ENCODE data around the gene CDKAL1. TPM values are rescaled to one million over a fixed set of nuclear protein-coding genes. Genes with fewer than 3 reads are reported as not detected.

CDKAL1 gene
- total and polyA plus RNA-seq, 10 of the 15 experiments (the other 5 are each of a cell fraction or from before 2014, with no cell fraction given), result 10.7 to 26.9 (median 17.3) TPM

DNA sequence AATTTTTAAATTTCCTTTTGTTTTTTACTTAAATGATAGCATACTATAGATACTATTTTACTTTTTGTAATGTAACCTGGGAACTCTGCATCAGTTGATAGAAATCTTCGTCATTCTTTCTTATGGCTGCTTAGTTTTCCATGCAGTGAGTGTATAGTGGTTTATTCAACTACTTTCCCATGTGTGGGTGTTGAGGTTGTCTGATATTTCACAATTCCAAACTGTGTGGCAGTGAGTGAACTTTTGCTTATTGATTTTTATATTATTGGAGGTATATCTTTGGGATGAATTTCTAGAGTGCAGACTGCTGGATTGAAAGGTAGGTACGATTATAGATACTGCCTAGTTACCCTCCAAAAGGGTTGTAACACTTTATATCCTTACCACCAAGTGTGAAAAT is 136.5 kb downstream of the CDKAL1 start (continued):
- TF ChIP-seq, protein P1, sequence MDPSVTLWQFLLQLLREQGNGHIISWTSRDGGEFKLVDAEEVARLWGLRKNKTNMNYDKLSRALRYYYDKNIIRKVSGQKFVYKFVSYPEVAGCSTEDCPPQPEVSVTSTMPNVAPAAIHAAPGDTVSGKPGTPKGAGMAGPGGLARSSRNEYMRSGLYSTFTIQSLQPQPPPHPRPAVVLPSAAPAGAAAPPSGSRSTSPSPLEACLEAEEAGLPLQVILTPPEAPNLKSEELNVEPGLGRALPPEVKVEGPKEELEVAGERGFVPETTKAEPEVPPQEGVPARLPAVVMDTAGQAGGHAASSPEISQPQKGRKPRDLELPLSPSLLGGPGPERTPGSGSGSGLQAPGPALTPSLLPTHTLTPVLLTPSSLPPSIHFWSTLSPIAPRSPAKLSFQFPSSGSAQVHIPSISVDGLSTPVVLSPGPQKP (IDR thresholded peaks at IDR 0.05; ENCODE audit: low read depth, low read length), result no peak
- TF ChIP-seq MEF2A (IDR thresholded peaks at IDR 0.05; ENCODE audit: insufficient read depth, low read depth, low read length) (no peak), EGR1 (IDR thresholded peaks at IDR 0.05; ENCODE audit: borderline replicate concordance in 1 of 2, low read depth in 2 of 2, low read length in 2 of 2) (no peak), WRNIP1 (IDR thresholded peaks at IDR 0.05; ENCODE audit: borderline replicate concordance, low read depth, low read length) (no peak), NR2F1 (conservative IDR thresholded peaks at IDR 0.05) (no peak), IRF4 (IDR thresholded peaks at IDR 0.05; ENCODE audit: low read depth, low read length) (no peak), KLF5 (IDR thresholded peaks at IDR 0.05; ENCODE audit: partially characterized antibody) (no peak), BACH1 (IDR thresholded peaks at IDR 0.05; ENCODE audit: borderline replicate concordance) (no peak)
- TF ChIP-seq, protein P2, sequence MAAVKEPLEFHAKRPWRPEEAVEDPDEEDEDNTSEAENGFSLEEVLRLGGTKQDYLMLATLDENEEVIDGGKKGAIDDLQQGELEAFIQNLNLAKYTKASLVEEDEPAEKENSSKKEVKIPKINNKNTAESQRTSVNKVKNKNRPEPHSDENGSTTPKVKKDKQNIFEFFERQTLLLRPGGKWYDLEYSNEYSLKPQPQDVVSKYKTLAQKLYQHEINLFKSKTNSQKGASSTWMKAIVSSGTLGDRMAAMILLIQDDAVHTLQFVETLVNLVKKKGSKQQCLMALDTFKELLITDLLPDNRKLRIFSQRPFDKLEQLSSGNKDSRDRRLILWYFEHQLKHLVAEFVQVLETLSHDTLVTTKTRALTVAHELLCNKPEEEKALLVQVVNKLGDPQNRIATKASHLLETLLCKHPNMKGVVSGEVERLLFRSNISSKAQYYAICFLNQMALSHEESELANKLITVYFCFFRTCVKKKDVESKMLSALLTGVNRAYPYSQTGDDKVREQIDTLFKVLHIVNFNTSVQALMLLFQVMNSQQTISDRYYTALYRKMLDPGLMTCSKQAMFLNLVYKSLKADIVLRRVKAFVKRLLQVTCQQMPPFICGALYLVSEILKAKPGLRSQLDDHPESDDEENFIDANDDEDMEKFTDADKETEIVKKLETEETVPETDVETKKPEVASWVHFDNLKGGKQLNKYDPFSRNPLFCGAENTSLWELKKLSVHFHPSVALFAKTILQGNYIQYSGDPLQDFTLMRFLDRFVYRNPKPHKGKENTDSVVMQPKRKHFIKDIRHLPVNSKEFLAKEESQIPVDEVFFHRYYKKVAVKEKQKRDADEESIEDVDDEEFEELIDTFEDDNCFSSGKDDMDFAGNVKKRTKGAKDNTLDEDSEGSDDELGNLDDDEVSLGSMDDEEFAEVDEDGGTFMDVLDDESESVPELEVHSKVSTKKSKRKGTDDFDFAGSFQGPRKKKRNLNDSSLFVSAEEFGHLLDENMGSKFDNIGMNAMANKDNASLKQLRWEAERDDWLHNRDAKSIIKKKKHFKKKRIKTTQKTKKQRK (IDR thresholded peaks at IDR 0.05; ENCODE audit: low read depth, low read length), result no peak
- TF ChIP-seq, protein P3, sequence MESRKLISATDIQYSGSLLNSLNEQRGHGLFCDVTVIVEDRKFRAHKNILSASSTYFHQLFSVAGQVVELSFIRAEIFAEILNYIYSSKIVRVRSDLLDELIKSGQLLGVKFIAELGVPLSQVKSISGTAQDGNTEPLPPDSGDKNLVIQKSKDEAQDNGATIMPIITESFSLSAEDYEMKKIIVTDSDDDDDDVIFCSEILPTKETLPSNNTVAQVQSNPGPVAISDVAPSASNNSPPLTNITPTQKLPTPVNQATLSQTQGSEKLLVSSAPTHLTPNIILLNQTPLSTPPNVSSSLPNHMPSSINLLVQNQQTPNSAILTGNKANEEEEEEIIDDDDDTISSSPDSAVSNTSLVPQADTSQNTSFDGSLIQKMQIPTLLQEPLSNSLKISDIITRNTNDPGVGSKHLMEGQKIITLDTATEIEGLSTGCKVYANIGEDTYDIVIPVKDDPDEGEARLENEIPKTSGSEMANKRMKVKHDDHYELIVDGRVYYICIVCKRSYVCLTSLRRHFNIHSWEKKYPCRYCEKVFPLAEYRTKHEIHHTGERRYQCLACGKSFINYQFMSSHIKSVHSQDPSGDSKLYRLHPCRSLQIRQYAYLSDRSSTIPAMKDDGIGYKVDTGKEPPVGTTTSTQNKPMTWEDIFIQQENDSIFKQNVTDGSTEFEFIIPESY (IDR thresholded peaks at IDR 0.05), result no peak
- TF ChIP-seq, protein P4, sequence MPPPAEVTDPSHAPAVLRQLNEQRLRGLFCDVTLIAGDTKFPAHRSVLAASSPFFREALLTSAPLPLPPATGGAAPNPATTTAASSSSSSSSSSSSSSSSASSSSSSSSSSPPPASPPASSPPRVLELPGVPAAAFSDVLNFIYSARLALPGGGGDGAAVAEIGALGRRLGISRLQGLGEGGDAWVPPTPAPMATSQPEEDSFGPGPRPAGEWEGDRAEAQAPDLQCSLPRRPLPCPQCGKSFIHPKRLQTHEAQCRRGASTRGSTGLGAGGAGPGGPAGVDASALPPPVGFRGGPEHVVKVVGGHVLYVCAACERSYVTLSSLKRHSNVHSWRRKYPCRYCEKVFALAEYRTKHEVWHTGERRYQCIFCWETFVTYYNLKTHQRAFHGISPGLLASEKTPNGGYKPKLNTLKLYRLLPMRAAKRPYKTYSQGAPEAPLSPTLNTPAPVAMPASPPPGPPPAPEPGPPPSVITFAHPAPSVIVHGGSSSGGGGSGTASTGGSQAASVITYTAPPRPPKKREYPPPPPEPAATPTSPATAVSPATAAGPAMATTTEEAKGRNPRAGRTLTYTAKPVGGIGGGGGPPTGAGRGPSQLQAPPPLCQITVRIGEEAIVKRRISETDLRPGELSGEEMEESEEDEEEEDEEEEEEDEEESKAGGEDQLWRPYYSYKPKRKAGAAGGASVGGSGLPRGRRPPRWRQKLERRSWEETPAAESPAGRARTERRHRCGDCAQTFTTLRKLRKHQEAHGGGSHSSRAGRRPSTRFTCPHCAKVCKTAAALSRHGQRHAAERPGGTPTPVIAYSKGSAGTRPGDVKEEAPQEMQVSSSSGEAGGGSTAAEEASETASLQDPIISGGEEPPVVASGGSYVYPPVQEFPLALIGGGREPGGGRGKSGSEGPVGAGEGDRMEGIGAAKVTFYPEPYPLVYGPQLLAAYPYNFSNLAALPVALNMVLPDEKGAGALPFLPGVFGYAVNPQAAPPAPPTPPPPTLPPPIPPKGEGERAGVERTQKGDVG (CRISPR knock-in tag; IDR thresholded peaks at IDR 0.05), result no peak
- TF ChIP-seq, protein P5, sequence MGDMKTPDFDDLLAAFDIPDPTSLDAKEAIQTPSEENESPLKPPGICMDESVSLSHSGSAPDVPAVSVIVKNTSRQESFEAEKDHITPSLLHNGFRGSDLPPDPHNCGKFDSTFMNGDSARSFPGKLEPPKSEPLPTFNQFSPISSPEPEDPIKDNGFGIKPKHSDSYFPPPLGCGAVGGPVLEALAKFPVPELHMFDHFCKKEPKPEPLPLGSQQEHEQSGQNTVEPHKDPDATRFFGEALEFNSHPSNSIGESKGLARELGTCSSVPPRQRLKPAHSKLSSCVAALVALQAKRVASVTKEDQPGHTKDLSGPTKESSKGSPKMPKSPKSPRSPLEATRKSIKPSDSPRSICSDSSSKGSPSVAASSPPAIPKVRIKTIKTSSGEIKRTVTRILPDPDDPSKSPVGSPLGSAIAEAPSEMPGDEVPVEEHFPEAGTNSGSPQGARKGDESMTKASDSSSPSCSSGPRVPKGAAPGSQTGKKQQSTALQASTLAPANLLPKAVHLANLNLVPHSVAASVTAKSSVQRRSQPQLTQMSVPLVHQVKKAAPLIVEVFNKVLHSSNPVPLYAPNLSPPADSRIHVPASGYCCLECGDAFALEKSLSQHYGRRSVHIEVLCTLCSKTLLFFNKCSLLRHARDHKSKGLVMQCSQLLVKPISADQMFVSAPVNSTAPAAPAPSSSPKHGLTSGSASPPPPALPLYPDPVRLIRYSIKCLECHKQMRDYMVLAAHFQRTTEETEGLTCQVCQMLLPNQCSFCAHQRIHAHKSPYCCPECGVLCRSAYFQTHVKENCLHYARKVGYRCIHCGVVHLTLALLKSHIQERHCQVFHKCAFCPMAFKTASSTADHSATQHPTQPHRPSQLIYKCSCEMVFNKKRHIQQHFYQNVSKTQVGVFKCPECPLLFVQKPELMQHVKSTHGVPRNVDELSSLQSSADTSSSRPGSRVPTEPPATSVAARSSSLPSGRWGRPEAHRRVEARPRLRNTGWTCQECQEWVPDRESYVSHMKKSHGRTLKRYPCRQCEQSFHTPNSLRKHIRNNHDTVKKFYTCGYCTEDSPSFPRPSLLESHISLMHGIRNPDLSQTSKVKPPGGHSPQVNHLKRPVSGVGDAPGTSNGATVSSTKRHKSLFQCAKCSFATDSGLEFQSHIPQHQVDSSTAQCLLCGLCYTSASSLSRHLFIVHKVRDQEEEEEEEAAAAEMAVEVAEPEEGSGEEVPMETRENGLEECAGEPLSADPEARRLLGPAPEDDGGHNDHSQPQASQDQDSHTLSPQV (IDR thresholded peaks at IDR 0.05), result no peak
